Uterus (tissue), 4 donors: ENCODE measurements around the gene TOLLIP. TPM values are rescaled to one million over a fixed set of nuclear protein-coding genes. Genes with fewer than 3 reads are reported as not detected.

Source experiments
- DNase-seq, 2 donors: peaks; one replicate each; pipeline ENCODE4 v3.0.0-alpha.2; 2019 to 2020
- H3K27ac ChIP-seq, 2 donors: fragments of 200-600 bp; sonication (generic); 1 replicate in 1 of 2; 2 replicates in 1 of 2; pipeline ENCODE4 v1.5.1; 2016 to 2018
- H3K27me3 ChIP-seq, 2 donors: fragments of 200-600 bp; sonication (generic); one replicate each; pipeline ENCODE4 v1.5.1; 2018 to 2019; ENCODE audit warnings: control low read depth in 1 of 2
- H3K36me3 ChIP-seq, 2 donors: fragments of 200-600 bp; sonication (generic); one replicate each; pipeline ENCODE4 v1.5.1; 2019; ENCODE audit warnings: control low read depth in 1 of 2
- H3K4me1 ChIP-seq, 2 donors: fragments of 200-600 bp; sonication (generic); one replicate each; pipeline ENCODE4 v1.5.1; 2018 to 2019; ENCODE audit warnings: control low read depth in 1 of 2
- H3K4me3 ChIP-seq, 2 donors: fragments of 200-600 bp; sonication (generic); 1 replicate in 1 of 2; 2 replicates in 1 of 2; pipeline ENCODE4 v1.5.1; 2018 to 2019; ENCODE audit warnings: mild to moderate bottlenecking in 1 of 2
- H3K9me3 ChIP-seq, 2 donors: fragments of 200-600 bp; sonication (generic); one replicate each; pipeline ENCODE4 v1.5.1; 2019; ENCODE audit warnings: control low read depth in 1 of 2
- POLR2A ChIP-seq, 2 donors: fragments of 450-650 bp; IDR thresholded peaks; one replicate each; pipeline ENCODE4 v1.6.1; 2016; ENCODE audit warnings: antibody characterized with exemption in 2 of 2, mild to moderate bottlenecking in 1 of 2, moderate library complexity in 1 of 2
- intact Hi-C: fragments of 100-400 bp; cut with DNase I; formaldehyde crosslinking; loops from one replicate; pipeline ENCODE4 v1.15.1; 2023; ENCODE audit warnings: low total_unique reads
- total RNA-seq, 4 donors: library from RNA; depleted of rRNA in 3 of 4; stranded (reverse); fragments of >200 nt in 3 of 4; gene quantifications; one replicate each; pipeline versions ENCODE4 v1.1.0 to v1.2.4, GENCODE V29; 2014 to 2023
- TF ChIP-seq, protein P1 (sequence below), 4 experiments: fragments of 200-600 bp in 2 of 4; fragments of 450-650 bp in 2 of 4; sonication (generic) in 2 of 4; IDR thresholded peaks; one replicate each; pipeline ENCODE4 v1.5.1; 2016 to 2019; ENCODE audit warnings: antibody characterized with exemption in 4 of 4, mild to moderate bottlenecking in 2 of 4, moderate library complexity in 1 of 4
- donor health status: DM: yes; HTN: yes; CAD: no.

TOLLIP gene
- total RNA-seq, 4 donors from 2014 or later: 5.9 to 86.8 (median 36.2) TPM

DNA sequence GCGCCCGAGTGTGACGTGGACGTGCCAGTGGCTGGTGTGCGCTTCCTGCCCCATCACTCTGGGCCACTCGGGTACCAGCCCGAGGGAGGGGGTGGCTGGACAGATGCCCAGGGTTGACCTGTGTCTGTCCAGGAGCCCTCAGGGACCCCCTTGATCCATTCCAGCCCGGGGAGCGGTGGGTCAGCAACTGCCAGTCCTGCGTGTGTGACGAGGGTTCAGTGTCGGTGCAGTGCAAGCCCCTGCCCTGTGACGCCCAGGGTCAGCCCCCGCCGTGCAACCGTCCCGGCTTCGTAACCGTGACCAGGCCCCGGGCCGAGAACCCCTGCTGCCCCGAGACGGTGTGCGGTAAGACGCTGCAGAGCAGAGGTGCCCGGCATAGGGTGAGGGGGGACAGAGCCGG, 52.1 kb downstream of the TOLLIP start:
- H3K4me3 ChIP-seq: no peak overlapping the region
- H3K27ac ChIP-seq: no peak overlapping the region
- H3K4me1 ChIP-seq: peaks cover 0 to 5% of the 10 kb centered on the region in 2 donors
- H3K9me3 ChIP-seq: no peaks in the 10 kb centered on the region
- H3K27me3 ChIP-seq: no peaks in the 10 kb centered on the region
- intact Hi-C loops: no loop called here
- no peaks in the 10 kb centered on the region for H3K36me3 ChIP-seq
- no peak for DNase-seq
- TF ChIP-seq, protein P1, sequence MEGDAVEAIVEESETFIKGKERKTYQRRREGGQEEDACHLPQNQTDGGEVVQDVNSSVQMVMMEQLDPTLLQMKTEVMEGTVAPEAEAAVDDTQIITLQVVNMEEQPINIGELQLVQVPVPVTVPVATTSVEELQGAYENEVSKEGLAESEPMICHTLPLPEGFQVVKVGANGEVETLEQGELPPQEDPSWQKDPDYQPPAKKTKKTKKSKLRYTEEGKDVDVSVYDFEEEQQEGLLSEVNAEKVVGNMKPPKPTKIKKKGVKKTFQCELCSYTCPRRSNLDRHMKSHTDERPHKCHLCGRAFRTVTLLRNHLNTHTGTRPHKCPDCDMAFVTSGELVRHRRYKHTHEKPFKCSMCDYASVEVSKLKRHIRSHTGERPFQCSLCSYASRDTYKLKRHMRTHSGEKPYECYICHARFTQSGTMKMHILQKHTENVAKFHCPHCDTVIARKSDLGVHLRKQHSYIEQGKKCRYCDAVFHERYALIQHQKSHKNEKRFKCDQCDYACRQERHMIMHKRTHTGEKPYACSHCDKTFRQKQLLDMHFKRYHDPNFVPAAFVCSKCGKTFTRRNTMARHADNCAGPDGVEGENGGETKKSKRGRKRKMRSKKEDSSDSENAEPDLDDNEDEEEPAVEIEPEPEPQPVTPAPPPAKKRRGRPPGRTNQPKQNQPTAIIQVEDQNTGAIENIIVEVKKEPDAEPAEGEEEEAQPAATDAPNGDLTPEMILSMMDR (IDR thresholded peaks at IDR 0.05): no peak
- no peak for TF ChIP-seq POLR2A (IDR thresholded peaks at IDR 0.05)

DNA sequence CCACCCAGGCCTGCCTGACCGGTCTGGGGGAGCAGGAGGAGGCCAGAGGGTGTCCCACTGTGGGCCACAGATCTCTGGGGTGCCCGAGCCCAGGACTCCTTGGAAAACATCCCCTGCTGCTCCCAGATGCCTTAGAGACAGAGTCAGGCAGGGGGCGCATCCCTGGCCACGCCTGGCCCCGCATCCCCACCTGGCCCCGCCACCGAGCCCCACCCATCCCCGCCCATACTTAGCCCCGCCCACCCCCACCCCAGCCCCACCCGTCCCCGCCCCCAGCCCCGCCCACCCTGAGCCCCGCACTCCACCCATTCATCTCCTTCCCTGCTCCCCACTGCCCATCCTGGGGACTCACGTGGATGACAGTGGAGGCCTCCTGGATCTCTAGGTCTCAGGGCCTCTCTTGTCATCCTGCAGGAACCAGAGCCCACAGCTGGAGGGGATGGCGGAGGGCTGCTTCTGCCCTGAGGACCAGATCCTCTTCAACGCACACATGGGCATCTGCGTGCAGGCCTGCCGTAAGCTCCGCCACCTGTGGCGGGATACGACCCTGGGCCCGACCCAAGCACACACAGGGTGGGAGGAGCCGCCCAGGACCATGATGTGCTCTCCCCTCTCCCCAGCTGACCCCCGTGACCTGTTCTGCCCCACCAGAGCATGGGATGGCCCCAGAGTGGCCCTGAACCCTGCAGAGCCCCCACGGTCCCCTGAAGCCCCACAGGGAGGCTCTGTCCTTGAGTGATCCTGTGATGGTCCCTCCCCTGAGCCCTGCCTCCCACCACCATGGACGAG, 53.0 kb downstream of the TOLLIP start:
- no peaks in the 10 kb centered on the region for H3K4me1 ChIP-seq
- no peaks in the 10 kb centered on the region for H3K36me3 ChIP-seq
- TF ChIP-seq POLR2A (IDR thresholded peaks at IDR 0.05): no peak
- TF ChIP-seq, protein P1 (IDR thresholded peaks at IDR 0.05): no peak
- intact Hi-C loops: no loop called here
- no peak overlapping the region for H3K27ac ChIP-seq
- H3K27me3 ChIP-seq: no peaks in the 10 kb centered on the region
- H3K9me3 ChIP-seq: no peaks in the 10 kb centered on the region
- H3K4me3 ChIP-seq: no peak overlapping the region
- no peak for DNase-seq

DNA sequence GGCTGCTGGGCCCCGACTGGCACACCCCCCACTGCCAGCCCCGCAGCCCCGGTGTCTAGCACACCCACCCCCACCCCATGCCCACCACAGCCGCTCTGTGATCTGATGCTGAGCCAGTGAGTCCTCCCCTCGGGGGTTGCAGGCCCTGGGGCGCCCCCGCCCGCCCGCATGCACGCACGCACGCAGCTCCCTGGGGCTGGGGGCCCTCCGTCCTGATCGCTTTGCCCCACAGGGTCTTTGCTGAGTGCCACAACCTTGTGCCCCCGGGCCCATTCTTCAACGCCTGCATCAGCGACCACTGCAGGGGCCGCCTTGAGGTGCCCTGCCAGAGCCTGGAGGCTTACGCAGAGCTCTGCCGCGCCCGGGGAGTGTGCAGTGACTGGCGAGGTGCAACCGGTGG, 54.3 kb downstream of the TOLLIP start:
- Histone ChIP-seq H3K27me3 (no peaks in the 10 kb centered on the region), H3K27ac (no peak overlapping the region), H3K36me3 (no peaks in the 10 kb centered on the region), H3K9me3 (no peaks in the 10 kb centered on the region), H3K4me3 (no peak overlapping the region), H3K4me1 (no peaks in the 10 kb centered on the region)
- no peak for DNase-seq
- intact Hi-C loops: no loop called here
- TF ChIP-seq, protein P1 (IDR thresholded peaks at IDR 0.05): no peak
- no peak for TF ChIP-seq POLR2A (IDR thresholded peaks at IDR 0.05)

DNA sequence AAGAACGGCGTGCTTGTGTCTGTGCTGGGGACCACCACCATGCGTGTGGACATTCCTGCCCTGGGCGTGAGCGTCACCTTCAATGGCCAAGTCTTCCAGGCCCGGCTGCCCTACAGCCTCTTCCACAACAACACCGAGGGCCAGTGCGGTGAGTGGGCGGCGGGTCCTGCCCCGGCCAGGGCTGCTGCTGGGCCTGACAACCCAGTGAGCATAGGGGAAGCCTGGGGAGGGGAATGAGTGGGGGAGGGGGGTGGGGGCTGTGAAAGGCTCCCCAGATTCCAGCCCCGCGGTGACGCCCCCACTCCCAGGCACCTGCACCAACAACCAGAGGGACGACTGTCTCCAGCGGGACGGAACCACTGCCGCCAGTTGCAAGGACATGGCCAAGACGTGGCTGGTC, 54.7 kb downstream of the TOLLIP start:
- no peak for DNase-seq
- intact Hi-C loops: no loop called here
- Histone ChIP-seq H3K4me3 (no peak overlapping the region), H3K9me3 (no peaks in the 10 kb centered on the region), H3K4me1 (no peaks in the 10 kb centered on the region), H3K27ac (no peak overlapping the region), H3K27me3 (no peaks in the 10 kb centered on the region), H3K36me3 (no peaks in the 10 kb centered on the region)
- TF ChIP-seq, protein P1 (IDR thresholded peaks at IDR 0.05): no peak

DNA sequence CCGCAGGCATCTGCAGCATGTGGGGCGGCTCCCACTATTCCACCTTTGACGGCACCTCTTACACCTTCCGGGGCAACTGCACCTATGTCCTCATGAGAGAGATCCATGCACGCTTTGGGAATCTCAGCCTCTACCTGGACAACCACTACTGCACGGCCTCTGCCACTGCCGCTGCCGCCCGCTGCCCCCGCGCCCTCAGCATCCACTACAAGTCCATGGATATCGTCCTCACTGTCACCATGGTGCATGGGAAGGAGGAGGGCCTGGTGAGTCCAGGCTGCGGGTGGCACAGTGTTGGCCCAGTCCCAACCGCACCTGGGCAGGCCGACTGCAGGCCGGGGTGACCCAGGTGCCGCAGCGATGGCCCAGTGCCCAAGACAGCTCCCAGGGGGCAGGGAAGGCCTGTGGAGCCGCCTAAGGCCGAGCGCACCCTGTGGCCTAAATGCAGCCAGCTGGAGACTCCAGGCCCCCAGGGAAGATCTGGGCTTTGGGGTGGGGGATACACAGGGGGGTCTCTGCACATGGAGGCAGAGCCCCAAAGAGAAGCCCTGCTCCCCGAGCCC, 55.3 kb downstream of the TOLLIP start:
- Histone ChIP-seq H3K4me1 (no peaks in the 10 kb centered on the region), H3K36me3 (no peaks in the 10 kb centered on the region), H3K9me3 (no peaks in the 10 kb centered on the region), H3K27ac (no peak overlapping the region), H3K27me3 (no peaks in the 10 kb centered on the region), H3K4me3 (no peak overlapping the region)
- TF ChIP-seq POLR2A (IDR thresholded peaks at IDR 0.05): no peak
- no peak for DNase-seq
- intact Hi-C loops: no loop called here
